SK-N-SH treated with all-trans-retinoic acid at 6 μM for 48 hours (cell line): Measurements from ENCODE around the gene LRP10.

ENCODE experiments used
- ARNTL ChIP-seq: fragments of 450-650 bp; formaldehyde crosslinking; IDR thresholded peaks from 2 replicates; pipeline ENCODE4 v1.5.0; 2020; ENCODE audit warnings: low read depth, mild to moderate bottlenecking, moderate library complexity, borderline replicate concordance
- ESRRG ChIP-seq: fragments of 250-450 bp; sonication (Bioruptor Pico); IDR thresholded peaks from 2 replicates; pipeline ENCODE4 v1.6.1; 2021; ENCODE audit warnings: mild to moderate bottlenecking
- SNAI2 ChIP-seq: fragments of 250-450 bp; sonication (Bioruptor Pico); IDR thresholded peaks from 2 replicates; pipeline ENCODE4 v1.5.0; 2020; ENCODE audit warnings: mild to moderate bottlenecking, moderate library complexity
- ZNF70 ChIP-seq: fragments of 450-650 bp; formaldehyde crosslinking; IDR thresholded peaks from 2 replicates; pipeline ENCODE4 v1.5.0; 2020; ENCODE audit warnings: mild to moderate bottlenecking, moderate library complexity
- ZNF8 ChIP-seq: fragments of 450-650 bp; formaldehyde crosslinking; IDR thresholded peaks from 2 replicates; pipeline ENCODE4 v1.5.0; 2020; ENCODE audit warnings: mild to moderate bottlenecking, moderate library complexity

DNA sequence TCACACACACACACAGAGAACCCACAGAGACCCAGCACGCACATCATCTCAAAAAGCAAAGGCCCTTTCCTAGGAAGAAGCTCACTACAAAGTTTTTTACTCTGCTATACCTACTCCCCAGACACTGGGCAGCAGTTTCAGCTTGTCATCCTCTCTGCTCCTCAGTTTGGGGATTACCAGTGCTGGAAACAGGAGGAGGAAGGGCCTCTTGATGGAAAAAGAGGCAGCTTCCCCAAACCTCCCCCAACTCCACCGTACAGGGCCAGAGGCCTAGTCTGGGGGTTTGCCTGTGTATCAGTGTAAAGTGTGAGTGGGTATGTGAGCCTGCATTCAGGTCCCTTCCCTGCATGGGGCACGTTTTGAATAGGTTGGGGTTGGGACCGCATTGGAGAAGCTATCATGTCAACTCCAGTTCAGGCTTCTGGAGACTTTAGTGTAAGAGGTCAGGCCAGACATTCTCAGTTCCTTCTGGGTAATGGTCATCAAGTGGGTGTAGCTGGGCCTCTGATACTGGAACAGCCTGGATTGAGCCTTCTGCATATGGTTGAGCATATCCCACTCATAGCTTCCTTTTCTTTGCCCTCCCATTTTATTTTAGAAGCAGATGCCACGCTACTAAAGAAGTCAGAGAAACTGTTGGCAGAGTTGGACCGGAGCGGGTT, 12.7 kb downstream of the LRP10 start:
- no peak for TF ChIP-seq ARNTL (CRISPR knock-in tag)
- no peak for TF ChIP-seq ZNF70
- TF ChIP-seq ZNF8 (CRISPR knock-in tag): no peak
- TF ChIP-seq SNAI2 (CRISPR knock-in tag): no peak
- no peak for TF ChIP-seq ESRRG (CRISPR knock-in tag)
